Erythroblast (primary cell): ENCODE measurements around the gene HARS2.

ENCODE experiments used
- GATA1 ChIP-seq: IDR thresholded peaks from 2 replicates; pipeline ENCODE4 v1.6.1; 2011; ENCODE audit warnings: low read depth, mild to moderate bottlenecking, control low read depth, low read length, moderate library complexity
- POLR2A ChIP-seq: IDR thresholded peaks from 2 replicates; pipeline ENCODE4 v1.6.1; 2011; ENCODE audit warnings: mild to moderate bottlenecking, low read length

DNA sequence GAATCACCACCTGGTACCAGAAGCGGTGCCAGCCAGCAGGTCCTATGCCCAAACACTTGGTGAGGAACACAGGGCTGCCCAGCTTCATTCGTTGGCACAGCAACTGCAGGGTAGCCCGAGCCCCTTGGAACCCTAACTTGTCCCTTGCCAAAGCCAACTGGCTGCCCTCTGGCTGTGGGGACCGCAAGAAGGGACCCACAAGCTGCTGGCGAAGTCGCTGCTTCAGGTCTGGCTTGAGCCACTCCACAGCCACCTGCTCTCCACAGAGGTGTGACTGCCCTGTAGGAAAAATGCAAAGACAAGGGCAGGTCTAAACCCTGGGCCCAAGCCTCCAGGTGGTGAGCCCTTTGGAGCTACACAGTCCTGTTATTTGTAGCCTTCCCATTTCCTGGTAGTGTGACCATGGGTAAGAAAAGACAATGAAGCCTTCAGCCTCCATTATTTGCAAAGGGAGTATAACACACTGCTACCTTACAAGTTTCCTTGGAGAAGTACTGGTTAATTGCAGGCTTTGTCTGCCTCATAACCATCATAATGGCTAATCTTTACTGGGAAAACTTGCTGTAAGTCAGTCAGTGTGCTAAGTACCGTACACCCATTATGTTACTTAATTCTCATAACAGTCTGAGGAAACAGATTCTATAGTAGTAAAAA is 19.7 kb upstream of the HARS2 start:
- TF ChIP-seq GATA1 (no peak), POLR2A (no peak)
